Activated CD4-positive, alpha-beta T cell treated with anti-CD3 and anti-CD28 coated beads, Interleukin-2, amount 50 U/mL, for 1 hour (primary cell): ENCODE data around the gene CCSER2.
"Not testable (repeated sequence)": the region's sequence is repeated elsewhere in the genome, so short reads cannot be mapped to it uniquely, and the experiment has no call there.

Experiments
- DNase-seq: peaks from one replicate; pipeline ENCODE4 v3.0.0-alpha.2; 2020

The CCSER2 gene, protein sequence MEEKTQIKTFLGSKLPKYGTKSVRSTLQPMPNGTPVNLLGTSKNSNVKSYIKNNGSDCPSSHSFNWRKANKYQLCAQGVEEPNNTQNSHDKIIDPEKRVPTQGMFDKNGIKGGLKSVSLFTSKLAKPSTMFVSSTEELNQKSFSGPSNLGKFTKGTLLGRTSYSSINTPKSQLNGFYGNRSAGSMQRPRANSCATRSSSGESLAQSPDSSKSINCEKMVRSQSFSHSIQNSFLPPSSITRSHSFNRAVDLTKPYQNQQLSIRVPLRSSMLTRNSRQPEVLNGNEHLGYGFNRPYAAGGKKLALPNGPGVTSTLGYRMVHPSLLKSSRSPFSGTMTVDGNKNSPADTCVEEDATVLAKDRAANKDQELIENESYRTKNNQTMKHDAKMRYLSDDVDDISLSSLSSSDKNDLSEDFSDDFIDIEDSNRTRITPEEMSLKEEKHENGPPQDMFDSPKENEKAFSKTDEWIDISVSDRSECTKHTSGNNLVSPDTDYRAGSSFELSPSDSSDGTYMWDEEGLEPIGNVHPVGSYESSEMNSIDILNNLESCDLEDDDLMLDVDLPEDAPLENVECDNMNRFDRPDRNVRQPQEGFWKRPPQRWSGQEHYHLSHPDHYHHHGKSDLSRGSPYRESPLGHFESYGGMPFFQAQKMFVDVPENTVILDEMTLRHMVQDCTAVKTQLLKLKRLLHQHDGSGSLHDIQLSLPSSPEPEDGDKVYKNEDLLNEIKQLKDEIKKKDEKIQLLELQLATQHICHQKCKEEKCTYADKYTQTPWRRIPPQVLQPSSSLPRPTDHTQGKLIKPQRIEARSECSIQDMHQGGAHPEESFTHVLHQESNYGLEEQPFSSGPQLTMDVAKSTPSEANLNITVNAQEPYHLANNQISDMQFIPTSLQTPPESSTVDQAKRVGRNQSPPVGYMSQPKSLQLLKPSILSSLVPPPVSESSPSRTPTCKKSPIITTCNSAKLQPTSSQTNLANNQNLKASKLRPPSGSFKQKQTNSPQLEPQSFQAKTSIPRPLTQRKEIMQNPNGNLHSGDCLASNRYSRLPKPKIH

DNA sequence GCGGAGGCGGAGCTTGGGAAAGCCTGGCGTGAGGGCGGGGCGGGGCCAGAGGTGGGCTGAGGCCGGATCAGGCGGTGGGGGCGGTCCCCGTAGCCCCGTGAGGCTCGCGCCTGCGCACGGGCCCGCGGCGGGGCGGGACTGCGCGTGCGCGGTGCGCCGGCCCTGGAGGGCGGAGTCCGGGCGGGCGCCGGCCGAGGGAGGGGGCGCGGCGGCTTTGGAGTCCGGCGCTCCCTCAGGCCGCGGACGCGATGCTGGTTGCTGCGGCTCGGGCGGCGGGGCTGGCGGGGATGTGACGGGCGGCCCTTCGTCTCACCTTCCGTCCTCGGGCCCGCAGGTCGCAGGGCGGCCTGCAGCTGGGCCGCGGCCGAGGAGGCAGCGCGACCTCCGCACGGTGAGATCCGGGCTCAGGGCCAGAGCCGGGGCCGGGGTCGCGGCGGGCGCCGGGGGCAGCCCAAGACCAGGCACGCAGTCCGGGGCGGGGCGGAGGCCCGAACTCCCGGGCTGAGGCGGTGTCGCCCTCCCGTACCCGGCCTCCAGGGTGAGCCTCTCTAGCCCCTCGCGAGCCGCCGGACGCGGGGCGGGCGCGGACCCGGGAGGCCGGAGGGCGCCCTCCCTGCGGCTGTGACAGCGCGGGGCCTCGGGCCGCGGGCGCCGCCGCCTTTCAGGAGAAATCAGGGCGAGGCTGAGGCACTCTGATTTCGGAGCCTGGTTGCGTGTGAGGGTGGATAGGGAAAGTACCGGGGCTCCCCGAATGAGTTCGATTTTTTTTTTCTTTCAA is at the start of gene CCSER2:
Gene CCSER2, plus strand, starts transcription at position 172 of the 778 bp plus-strand sequence. CDS start 42,464 bp downstream, outside the sequence.
- peak; percentile 88 for DNase-seq

DNA sequence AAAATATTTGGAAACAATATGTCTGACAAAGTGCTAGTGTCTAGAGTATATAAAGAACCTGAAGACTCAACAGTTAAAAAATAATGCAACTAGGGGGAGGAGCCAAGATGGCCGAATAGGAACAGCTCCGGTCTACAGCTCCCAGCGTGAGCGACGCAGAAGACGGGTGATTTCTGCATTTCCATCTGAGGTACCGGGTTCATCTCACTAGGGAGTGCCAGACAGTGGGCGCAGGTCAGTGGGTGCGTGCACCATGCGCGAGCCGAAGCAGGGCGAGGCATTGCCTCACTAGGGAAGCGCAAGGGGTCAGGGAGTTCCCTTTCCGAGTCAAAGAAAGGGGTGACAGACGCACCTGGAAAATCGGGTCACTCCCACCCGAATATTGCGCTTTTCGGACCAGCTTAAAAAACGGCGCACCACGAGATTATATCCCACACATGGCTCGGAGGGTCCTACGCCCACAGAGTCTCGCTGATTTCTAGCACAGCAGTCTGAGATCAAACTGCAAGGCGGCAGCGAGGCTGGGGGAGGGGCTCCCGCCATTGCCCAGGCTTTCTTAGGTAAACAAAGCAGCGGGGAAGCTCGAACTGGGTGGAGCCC is 48.4 kb upstream of the CCSER2 start:
- not testable (repeated sequence) for DNase-seq

DNA sequence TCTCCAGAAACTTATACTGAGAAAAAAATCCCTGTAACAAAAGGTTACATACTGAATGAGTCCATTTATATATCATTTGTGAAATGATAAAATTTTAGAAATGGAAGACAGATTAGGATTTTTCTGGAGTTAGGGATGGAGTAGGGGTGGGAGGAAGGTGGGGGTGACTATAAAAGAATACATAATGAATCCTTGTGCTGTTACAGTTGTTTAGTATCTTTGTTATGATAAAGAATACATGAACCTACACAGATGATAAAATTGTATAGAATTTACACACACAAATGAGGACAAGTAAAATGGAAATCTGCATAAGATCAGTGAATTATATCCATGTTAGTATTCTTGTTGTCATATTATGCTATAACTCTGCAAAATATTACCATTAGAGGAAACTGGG is 41.7 kb upstream of the CCSER2 start:
- DNase-seq: no peak

DNA sequence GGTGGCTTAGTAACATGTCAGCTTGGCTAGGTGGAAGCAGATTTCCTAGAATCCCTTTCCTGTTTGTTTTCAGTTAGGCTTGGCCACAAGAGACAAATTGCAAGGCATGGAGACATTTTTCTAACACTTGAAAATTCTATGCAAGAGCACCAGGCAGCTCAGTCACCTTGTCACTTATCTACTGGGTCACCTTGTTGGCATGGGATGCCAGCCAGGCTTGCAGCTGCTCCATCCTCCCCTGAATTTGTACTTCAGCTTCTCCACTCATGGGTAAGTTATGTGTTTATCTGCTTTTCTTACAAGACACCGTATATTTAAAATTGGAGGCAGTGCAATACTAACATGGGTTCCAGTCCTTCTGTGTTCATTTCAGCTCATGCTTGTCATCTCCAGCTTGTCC is 40.2 kb upstream of the CCSER2 start:
- no peak for DNase-seq

DNA sequence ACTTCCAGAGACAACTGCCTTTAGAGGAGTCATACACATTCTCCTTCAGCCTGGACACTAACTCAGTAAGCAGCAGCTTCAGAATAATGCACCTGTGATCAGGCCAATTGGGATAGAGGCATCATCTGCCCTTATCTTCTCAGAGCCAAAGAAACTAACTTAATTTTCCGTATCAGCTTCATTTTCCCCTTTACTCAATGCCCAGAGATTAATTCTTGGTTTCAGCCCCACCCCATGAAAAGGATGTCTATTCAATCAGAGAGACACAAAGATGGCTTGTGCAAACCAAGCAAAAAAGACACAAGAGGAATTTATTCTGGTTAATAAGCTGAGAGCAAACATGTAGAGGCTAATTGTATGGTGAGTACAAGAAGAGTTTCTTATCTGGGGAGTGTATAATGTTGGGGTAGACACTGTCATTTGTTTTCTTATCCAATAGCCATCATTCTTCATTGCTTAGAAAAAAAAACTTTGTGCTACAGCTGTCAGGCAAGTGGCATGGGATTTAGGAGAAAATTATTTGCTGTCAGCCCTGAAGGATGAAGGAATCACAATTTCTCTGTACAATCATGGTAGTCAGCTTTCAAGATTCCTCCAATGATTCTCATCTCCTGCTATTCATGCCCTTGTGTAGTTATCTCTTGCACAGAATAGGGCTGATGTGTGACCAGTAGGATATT is 38.7 kb upstream of the CCSER2 start:
- no peak for DNase-seq

DNA sequence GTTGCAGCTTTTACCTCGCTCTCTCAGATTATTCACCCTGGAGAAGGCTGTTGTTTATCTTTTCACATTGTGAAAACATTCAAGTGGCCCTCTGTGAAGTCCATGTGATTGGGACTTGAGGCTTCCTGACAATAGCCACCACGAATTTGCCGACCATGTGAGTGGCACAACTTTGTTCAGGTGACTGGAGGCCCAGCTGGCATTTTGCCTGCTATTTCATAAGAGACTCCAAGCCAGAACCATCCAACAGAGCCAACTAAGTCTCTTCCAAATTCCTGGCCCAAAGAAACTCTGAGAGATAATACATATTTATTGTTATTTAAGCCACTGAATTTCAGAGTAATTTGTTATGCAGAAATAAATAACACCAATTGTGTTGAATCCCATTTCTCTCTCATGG is 38.2 kb upstream of the CCSER2 start:
- DNase-seq: no peak

DNA sequence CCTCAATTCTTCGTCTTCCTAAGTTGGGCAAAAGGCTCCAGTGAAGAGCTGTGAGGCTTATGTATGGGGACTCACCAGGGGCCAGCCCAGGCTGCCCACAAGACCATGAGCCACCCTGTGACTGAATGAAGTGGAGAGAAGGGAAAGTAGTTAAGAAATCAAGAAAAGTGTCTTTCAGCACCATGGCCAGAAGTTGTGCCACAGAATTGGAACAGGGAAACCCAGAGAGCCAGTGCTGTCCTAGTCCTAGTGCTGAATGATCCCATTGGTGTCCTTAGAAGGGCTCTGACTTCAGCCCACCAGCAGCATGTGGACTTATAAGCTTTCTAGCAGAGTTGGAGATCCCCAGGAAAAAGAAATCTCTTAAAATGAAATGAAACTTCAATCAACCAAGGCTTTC is 37.0 kb upstream of the CCSER2 start:
- DNase-seq: no peak

DNA sequence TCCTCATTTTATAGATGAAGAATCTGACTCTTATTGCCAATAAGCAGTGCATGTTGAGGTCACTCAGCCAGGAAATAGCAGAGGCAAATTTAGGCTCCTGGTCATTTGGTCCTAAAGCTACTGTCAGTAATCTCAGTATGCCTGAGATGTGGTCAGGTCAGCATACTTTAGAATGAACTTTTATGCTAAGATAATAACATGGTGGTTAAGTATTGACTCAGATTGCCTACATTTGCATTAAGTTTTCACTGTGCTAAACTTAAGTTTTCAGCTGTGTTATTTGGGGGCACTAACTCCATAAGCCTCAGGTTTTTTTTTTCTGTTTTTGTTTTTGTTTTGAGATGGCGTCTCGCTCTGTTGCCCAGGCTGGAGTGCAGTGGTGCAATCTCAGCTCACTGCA is 35.9 kb upstream of the CCSER2 start:
- DNase-seq: no peak

DNA sequence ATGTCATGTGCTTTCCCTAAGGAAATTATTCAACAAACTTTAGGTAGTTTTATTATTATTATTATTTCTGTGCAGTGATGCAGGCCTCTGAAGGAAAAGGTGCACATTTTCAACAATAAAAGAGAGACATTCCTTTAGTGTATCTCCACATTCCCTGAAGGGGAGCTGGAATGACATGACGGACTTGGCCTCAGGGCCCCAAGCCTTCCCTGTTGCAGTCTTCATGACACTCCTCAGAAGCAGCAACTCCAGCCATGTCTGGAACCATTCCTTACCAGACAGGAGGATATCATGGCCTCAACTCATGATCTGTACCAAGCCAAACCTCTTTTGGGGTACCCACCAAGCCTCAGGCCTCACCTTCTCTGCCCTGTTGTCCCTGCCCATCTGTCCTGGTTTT is 35.2 kb upstream of the CCSER2 start:
- no peak for DNase-seq

DNA sequence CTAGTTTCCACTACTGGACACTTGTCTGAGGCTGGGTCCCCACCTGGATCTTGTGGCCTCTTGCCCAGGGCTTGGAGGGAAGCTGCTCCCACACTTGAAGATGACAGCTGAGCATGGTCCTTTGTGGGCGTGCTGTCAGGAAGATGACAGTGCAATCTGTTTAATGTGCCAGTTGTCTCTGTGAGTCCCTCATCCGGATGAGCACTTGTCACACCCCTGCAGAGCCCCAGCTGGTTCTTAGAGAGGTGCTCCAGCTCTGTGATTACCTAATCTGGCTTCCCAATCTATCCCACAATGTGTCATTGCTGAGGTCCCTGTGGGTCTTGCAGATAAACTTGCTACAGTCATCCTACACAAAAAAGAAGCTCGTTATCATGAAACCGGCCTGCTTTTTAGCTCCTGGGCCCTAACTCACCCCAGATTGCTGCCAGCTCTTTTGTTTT is 34.8 kb upstream of the CCSER2 start:
- DNase-seq: no peak

DNA sequence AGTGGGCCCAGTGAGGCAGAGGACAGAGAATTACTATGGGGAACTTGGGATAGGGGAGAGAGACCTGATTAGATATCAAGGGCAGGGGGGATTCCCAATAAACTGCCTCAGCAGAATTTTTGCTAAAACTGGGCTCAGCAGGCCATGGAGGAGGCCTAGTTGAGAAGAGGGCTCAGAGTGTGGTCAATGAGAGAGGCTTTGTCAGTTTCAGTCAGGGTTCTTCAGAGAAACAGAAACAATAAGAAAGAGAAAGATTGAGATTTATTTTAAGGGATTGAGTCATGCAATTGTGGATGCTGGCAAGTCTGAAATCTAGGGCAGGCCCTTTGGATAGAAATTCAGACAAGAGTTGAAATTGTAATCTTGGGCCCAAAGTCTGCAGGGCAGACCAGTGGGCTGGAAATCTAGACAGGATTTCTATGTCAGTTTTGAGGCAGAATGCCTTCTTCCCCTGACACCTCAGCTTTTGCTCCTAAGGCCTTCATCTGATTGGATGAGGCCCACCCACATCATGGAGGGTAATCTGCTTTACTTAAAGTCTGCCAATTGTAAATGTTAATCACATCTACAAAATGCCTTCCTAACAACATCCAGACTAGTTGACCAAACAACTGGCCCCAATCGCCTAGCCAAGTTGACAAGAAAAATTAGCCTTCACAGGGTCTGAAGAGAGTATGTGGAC is 33.5 kb upstream of the CCSER2 start:
- DNase-seq: no peak

DNA sequence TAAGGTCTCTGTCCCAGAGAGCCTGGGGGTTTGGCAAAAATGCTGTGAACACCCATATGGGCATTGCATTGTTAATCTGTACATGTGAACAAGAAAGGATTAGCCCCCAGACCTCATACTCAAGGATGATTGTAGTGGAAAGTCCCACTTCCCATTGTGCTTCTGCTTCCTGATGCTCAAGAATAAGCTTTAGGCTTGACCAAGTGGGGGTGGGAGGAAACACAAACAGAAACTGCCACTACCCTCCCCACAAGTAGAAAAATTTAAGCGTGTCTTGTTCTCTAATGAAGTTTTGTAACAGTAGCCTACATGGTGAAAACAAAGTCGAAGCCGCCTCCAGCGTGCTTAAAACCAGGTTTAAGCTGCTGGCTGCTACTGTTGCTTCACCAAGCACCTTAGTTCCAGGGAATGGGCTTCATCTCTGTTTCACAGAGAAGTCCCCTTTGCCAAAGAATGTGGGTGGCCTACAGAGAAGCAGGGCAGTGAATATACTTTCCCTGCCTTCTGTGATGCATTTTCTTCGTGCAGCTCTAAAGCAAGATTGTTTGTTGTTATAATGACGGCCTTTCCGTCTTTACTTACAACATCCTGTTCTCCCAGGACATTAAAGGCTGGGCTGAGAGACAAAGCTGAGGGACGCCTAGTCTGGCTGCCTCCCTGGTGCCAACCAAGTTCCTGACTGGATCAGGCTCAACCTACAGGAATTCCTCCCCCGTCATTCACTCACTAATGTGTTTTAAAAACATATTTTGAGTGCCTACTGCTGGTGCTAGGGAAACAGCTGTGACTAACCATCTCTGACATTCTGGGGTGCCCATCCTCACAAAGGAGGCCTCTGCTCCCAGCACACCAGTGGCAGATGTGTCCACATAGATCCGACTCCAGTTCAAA is 32.1 kb upstream of the CCSER2 start:
- DNase-seq: no peak

DNA sequence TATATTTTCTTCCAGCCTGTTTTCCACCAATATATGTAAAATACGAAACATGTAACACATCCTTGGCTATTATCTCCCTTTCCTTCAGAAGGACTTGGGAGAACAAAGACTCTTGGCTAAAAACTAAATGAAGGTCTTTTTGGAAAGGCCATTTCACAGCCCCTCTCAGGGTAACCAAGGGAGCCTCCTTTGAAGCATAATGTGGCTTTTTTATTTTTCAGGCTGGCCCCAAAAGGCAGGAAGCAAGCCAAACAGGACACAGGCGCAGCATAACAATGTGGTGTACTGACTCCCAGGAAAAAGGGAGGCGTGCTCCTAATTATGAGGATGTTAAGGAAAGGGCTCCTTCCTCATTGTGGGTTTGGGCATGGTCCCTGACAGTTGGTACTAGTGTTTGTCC is 30.3 kb upstream of the CCSER2 start:
- no peak for DNase-seq

DNA sequence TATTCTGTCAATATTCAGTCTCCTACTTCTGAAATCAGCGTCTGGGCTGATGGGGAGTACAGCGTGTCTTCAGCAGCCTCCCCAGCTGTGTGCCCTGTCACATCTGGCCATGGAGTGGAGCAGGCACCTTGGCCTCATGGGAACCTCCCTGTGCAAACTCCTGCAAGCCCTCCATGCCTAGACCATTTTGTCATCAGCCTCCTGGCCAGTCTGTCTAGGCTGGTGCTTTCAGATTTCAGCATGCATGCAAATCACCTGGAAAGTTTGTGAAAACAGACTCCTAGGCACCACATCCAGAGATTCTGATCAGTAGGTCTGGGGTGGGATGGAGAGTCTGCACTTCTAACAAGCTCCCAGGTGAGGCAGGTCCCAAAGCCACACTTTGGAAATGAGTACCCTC is 26.2 kb upstream of the CCSER2 start:
- no peak for DNase-seq

DNA sequence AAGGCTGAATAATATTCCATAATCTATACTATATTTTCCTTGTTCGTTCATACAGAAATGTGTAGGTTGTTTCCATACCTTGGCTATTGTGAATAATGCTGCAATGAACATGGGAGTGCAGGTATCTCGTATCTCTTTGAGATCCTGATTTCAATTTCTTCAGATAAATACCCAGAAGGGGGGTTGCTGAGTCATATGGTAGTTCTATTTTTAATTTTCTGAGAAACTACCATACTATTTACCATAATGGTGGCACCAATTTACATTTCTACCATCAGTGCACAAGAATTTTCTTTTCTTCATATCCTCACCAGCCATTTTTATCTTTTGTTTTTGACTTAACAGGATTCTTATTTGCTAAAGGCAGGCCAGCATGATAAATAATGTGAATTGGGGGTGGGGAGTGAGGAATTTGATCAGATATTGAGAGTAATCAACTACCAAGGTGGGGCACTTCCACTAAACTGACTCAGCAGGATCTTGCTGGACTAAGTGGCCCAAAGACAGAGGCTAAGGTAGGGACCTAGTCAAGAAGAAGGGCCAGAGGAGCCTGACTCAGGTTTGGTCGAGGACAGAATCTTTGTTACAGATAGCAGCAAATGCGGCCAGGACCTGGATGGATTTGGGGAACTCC is 21.5 kb upstream of the CCSER2 start:
- DNase-seq: no peak

DNA sequence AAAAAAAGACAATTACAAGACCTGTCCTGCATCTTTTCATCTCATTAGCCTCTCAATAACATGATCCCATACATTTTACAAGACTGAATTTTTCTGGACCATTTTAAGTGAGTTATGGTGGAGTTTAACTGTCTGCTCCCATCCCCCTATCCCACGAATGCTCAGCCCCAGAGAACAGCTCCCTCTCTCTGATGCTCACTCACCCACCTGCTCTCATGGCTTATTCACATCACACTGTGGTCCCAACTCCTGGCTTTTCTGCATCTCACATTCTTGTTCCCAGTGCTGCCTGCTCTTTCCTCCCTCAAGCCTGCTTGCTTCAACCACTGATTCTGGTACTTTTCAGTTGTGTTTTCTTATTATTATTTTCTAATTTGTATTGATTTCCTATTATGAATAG is 20.4 kb upstream of the CCSER2 start:
- no peak for DNase-seq

DNA sequence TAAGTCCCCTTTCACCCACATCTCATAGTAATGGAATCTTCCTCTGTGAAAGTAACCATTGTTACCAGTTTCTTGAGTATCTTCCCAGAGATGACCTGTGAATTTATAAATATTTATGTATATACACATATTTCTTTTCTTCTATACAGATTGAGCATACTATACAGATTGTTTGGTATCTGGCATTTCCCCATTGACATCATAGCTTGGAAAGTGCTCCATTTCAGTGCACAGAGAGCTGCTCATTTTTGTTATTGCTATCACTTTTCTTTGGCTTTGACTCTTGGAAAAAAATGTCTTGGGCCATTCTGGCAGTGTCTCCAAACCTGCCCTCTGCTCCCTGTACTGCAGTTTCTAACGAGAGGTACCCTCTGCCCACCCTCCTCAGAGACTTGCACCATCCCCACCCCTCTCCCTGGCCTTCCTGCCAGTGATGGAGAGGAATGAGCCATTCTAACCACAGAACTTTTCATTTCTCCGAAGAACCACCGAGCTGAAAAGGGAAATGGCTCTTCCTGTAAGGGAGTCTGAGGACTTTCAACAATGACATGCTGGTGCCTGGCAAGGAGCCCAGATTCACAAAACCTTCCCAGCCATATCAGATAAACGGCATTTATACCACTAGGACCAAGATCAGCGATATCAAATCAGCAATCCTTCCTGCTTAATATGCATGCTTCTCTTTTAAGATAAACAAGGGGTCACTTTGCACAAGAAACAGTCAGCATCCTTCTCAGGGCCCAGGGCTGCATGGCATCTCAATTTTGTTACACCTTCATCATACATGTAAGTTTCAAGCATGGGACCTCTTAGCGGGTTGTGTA is 19.7 kb upstream of the CCSER2 start:
- peak; percentile 30 for DNase-seq

DNA sequence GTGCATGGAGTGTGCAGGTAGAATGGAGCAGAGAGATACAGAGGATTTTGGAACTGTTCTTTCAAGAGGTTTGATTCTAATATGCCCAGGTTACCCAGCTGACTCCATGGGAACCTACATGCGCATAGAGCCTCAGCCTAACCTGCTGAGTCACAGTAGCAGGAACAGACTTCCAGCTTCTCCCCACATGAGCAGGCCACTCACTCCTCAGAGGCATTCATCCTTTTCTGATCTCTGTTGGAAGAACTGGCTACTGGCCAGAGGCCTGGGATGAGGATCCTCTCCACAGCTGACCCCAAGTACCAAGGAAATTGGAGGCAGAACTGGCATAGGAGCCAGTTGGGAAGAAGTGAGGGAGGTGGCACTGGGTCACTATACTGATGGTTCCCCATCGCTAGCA is 17.9 kb upstream of the CCSER2 start:
- no peak for DNase-seq

DNA sequence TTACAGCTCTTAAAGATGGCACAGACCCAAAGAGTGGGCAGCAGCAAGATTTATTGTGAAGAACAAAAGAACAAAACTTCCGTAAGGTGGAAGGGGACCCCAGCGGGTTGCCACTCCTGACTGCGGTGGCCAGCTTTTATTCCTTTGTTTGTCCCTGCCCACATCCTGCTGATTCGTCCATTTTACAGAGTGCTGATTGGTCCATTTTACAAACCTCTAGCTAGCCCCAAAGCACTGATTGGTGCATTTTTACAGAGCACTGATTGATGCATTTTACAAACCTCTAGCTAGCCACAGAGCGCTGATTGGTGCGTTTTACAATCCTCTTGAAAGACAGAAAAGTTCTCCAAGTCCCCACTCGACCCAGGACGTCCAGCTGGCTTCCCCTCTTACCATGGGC is 16.8 kb upstream of the CCSER2 start:
- no peak for DNase-seq
